Adrenal gland (tissue), 5 donors: ENCODE data around the gene SKP1.

Experiments
- CTCF ChIP-seq, 6 experiments: fragments of 450-650 bp in 4 of 6; fragments of 200-600 bp in 2 of 6; sonication (generic) in 1 of 6; IDR thresholded peaks; 1 replicate in 5 of 6; 2 replicates in 1 of 6; pipeline versions ENCODE4 v1.5.1 to v1.8.0; 2016 to 2021; ENCODE audit warnings: antibody characterized with exemption in 6 of 6, mild to moderate bottlenecking in 2 of 6, moderate library complexity in 1 of 6
- POLR2A ChIP-seq, 2 donors: fragments of 450-650 bp; IDR thresholded peaks; one replicate each; pipeline ENCODE4 v1.6.1; 2017; ENCODE audit warnings: antibody characterized with exemption in 2 of 2, mild to moderate bottlenecking in 2 of 2, moderate library complexity in 1 of 2
- donor health status: DM: no; HTN: no; CAD: no.

DNA sequence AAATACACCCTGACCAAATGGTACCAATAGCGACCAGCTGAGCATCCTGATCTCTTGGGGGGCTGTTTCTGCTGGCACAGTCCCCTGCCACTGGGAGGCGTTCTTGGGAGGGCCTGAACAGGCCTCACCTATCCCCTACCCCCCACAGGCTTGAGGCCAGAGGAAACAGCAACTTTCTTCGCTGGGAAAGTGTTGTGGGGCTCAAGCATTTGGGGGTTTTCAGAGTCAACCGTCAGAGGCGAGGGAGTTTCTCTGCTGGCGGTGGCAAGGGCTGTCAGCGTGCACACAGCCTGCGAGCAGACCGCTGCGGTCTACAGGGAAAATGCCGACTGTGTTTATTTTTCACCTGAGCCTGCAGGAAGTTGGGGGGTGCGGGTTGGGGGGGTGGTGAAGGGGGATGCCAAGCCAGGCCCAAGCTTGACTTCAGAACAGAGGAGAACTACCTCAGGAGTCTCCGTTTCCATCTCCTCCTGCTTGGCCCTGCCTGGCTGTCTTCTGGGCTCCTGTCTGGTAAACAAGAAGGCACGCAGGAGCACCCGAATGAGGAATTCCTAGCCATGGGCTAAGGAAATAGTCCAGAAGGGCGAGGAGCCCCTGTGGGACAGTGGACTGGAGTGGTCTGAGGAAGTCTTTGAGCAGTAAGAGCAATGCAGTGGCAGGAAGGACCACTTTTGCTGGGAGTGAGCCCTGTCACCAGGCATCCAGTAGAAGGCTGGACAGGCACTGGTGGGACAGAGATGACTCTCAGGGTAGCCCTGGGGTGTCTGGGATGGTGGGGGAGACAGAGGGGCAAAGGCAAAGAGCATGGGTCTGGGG is 44.2 kb downstream of the SKP1 start:
- TF ChIP-seq CTCF (IDR thresholded peaks at IDR 0.05) (no peak), POLR2A (IDR thresholded peaks at IDR 0.05) (no peak)
